Measurements from ENCODE around the gene OR51G1.

The OR51G1 gene

DNA sequence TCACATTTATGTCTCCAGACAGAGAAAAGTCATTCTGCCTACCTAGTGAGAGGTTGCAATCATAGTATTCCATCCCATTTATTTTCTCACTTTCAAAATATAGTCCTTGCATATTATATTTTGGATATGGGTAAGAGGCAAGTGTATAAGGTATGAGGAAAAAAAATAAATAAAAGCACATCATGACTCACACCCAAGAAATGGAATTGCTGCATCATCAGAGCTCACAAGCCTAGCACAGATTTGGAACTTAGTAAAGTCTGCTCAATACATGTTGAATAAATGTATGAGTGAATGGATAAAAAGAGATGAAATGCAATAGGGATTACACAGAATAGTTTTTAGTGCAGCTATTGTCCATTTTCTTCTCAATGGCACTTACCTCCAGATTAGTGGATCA, 2.5 kb upstream of the OR51G1 start:
- Histone ChIP-seq H3K4ac (ENCODE audit: low read length) (no peak overlapping the region), H3K36me3 (replicated peaks in 1 of 2; ENCODE audit: control insufficient read depth in 2 of 2, insufficient read depth in 2 of 2, low read length in 2 of 2) (no peaks in the 10 kb centered on the region), H2AFZ (ENCODE audit: low read length) (no peak overlapping the region), H3K4me2 (ENCODE audit: insufficient read depth, low read length, poor library complexity, severe bottlenecking) (no peak overlapping the region), H3K18ac (ENCODE audit: low read length) (no peak overlapping the region), H2BK5ac (ENCODE audit: low read length) (no peak overlapping the region), H3K27ac (replicated peaks; ENCODE audit: low read length) (no peak overlapping the region), H4K8ac (ENCODE audit: low read depth, low read length) (no peak overlapping the region), H3K9me3 (replicated peaks in 1 of 2; ENCODE audit: control insufficient read depth in 2 of 2, insufficient read depth in 1 of 2, low read depth in 1 of 2, low read length in 2 of 2) (no peaks in the 10 kb centered on the region), H3K9ac (ENCODE audit: low read depth, low read length, poor library complexity) (no peak overlapping the region), H3K27me3 (ENCODE audit: control insufficient read depth in 3 of 3, insufficient read depth in 3 of 3, low read depth in 1 of 3, low read length in 3 of 3) (no peaks in the 10 kb centered on the region), H2BK15ac (ENCODE audit: low read length) (no peak overlapping the region), H2AK5ac (ENCODE audit: low read depth, low read length) (no peak overlapping the region), H3K14ac (ENCODE audit: low read length) (no peak overlapping the region), H3K4me1 (ENCODE audit: control insufficient read depth in 2 of 2, insufficient read depth in 1 of 2, low read depth in 1 of 2, low read length in 2 of 2) (no peaks in the 10 kb centered on the region), H3K23ac (ENCODE audit: low read depth, low read length, poor library complexity) (no peak overlapping the region), H2BK12ac (ENCODE audit: low read length) (no peak overlapping the region), H3K79me1 (ENCODE audit: low read depth, low read length) (no peaks in the 10 kb centered on the region), H3K4me3 (ENCODE audit: low read length in 2 of 2) (no peak overlapping the region), H4K91ac (ENCODE audit: low read depth, low read length, poor library complexity) (no peak overlapping the region), H2BK120ac (ENCODE audit: low read depth, low read length) (no peak overlapping the region)
- DNase-seq (ENCODE audit: low spot score) = no peak

DNA sequence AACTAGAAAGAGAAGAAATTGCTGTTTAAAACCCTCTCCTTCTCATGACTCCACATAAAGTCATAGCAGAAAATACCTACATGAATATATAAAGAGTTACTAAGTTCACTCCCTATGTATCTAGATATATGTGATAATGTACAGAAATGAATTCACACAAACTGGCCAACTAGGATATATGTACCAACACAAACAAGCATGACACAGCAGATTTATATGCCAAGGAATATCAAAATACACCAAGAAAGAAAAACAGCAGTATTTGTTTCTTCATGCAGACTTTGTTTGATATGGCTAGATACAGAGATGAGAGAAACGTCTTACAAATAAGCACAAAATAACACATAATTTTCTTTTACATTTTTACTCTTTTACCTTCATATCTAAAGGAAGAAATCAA, 1.8 kb downstream of the OR51G1 start:
- Histone ChIP-seq H3K14ac (ENCODE audit: low read length) (no peak overlapping the region), H3K9ac (ENCODE audit: low read depth, low read length, poor library complexity) (no peak overlapping the region), H2BK5ac (ENCODE audit: low read length) (no peak overlapping the region), H3K4me3 (ENCODE audit: low read length in 2 of 2) (no peak overlapping the region), H3K27me3 (ENCODE audit: control insufficient read depth in 3 of 3, insufficient read depth in 3 of 3, low read depth in 1 of 3, low read length in 3 of 3) (no peaks in the 10 kb centered on the region), H3K9me3 (replicated peaks in 1 of 2; ENCODE audit: control insufficient read depth in 2 of 2, insufficient read depth in 1 of 2, low read depth in 1 of 2, low read length in 2 of 2) (no peaks in the 10 kb centered on the region), H2BK12ac (ENCODE audit: low read length) (no peak overlapping the region), H2AFZ (ENCODE audit: low read length) (no peak overlapping the region), H3K36me3 (replicated peaks in 1 of 2; ENCODE audit: control insufficient read depth in 2 of 2, insufficient read depth in 2 of 2, low read length in 2 of 2) (no peaks in the 10 kb centered on the region), H4K91ac (ENCODE audit: low read depth, low read length, poor library complexity) (no peak overlapping the region), H3K23ac (ENCODE audit: low read depth, low read length, poor library complexity) (no peak overlapping the region), H3K4me1 (ENCODE audit: control insufficient read depth in 2 of 2, insufficient read depth in 1 of 2, low read depth in 1 of 2, low read length in 2 of 2) (no peaks in the 10 kb centered on the region), H3K4ac (ENCODE audit: low read length) (no peak overlapping the region), H2AK5ac (ENCODE audit: low read depth, low read length) (no peak overlapping the region), H2BK120ac (ENCODE audit: low read depth, low read length) (no peak overlapping the region), H3K18ac (ENCODE audit: low read length) (no peak overlapping the region), H3K4me2 (ENCODE audit: insufficient read depth, low read length, poor library complexity, severe bottlenecking) (no peak overlapping the region), H3K79me1 (ENCODE audit: low read depth, low read length) (no peaks in the 10 kb centered on the region), H3K27ac (replicated peaks; ENCODE audit: low read length) (no peak overlapping the region), H4K8ac (ENCODE audit: low read depth, low read length) (no peak overlapping the region), H2BK15ac (ENCODE audit: low read length) (no peak overlapping the region)
- no peak for DNase-seq (ENCODE audit: low spot score)
- no CpG with 5 or more reads among the region's 1 CpG for WGBS, 2 donors (ENCODE audit: extremely low coverage in 2 of 2, insufficient read length in 2 of 2, insufficient replicate concordance in 1 of 2)

DNA sequence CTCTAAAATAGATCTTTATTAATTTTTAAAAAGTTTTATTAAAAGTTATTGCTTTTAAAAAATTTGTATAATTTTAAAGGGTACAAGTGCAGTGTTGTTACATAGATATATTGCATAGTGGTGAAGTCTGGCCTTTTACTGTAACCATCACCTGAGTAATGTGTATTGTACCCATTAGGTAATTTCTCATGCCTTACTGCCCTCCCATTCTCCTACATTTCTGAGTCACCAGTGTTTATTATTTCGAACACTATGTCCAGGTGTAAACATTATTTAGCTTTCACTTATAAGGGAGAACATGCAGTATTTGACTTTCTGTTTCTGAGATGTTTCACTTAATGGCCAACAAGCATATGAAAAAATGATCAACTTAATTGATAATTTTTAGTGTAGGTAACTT, 2.3 kb downstream of the OR51G1 start:
- DNase-seq (ENCODE audit: low spot score) = no peak
- H2BK120ac ChIP-seq (ENCODE audit: low read depth, low read length) = no peak overlapping the region
- no peak overlapping the region for H2AK5ac ChIP-seq (ENCODE audit: low read depth, low read length)
- no peak overlapping the region for H4K91ac ChIP-seq (ENCODE audit: low read depth, low read length, poor library complexity)
- H2BK15ac ChIP-seq (ENCODE audit: low read length) = no peak overlapping the region
- no peaks in the 10 kb centered on the region for H3K36me3 ChIP-seq (replicated peaks in 1 of 2; ENCODE audit: control insufficient read depth in 2 of 2, insufficient read depth in 2 of 2, low read length in 2 of 2)
- no peak overlapping the region for H4K8ac ChIP-seq (ENCODE audit: low read depth, low read length)
- no CpG with 5 or more reads among the region's 1 CpG for WGBS, 2 donors (ENCODE audit: extremely low coverage in 2 of 2, insufficient read length in 2 of 2, insufficient replicate concordance in 1 of 2)
- H3K14ac ChIP-seq (ENCODE audit: low read length) = no peak overlapping the region
- H3K27me3 ChIP-seq (ENCODE audit: control insufficient read depth in 3 of 3, insufficient read depth in 3 of 3, low read depth in 1 of 3, low read length in 3 of 3) = no peaks in the 10 kb centered on the region
- H3K4me3 ChIP-seq (ENCODE audit: low read length in 2 of 2) = no peak overlapping the region
- no peak overlapping the region for H2AFZ ChIP-seq (ENCODE audit: low read length)
- H3K4me1 ChIP-seq (ENCODE audit: control insufficient read depth in 2 of 2, insufficient read depth in 1 of 2, low read depth in 1 of 2, low read length in 2 of 2) = no peaks in the 10 kb centered on the region
- no peak overlapping the region for H3K27ac ChIP-seq (replicated peaks; ENCODE audit: low read length)
- no peaks in the 10 kb centered on the region for H3K9me3 ChIP-seq (replicated peaks in 1 of 2; ENCODE audit: control insufficient read depth in 2 of 2, insufficient read depth in 1 of 2, low read depth in 1 of 2, low read length in 2 of 2)
- no peak overlapping the region for H2BK12ac ChIP-seq (ENCODE audit: low read length)
- no peak overlapping the region for H3K4me2 ChIP-seq (ENCODE audit: insufficient read depth, low read length, poor library complexity, severe bottlenecking)
- no peak overlapping the region for H3K9ac ChIP-seq (ENCODE audit: low read depth, low read length, poor library complexity)
- H2BK5ac ChIP-seq (ENCODE audit: low read length) = no peak overlapping the region
- no peak overlapping the region for H3K18ac ChIP-seq (ENCODE audit: low read length)
- H3K23ac ChIP-seq (ENCODE audit: low read depth, low read length, poor library complexity) = no peak overlapping the region
- no peaks in the 10 kb centered on the region for H3K79me1 ChIP-seq (ENCODE audit: low read depth, low read length)
- no peak overlapping the region for H3K4ac ChIP-seq (ENCODE audit: low read length)

- WGBS, 2 donors (ENCODE audit: extremely low coverage in 2 of 2, insufficient read length in 2 of 2, insufficient replicate concordance in 1 of 2) = no CpG with 5 or more reads among the region's 4 CpGs
- no peak within 1 kb of the TSS for H2BK12ac ChIP-seq (ENCODE audit: low read length)
- no peak within 1 kb of the TSS for H3K4me3 ChIP-seq (ENCODE audit: low read length in 2 of 2)
- no peak within 1 kb of the TSS for H4K8ac ChIP-seq (ENCODE audit: low read depth, low read length)
- no peak within 1 kb of the TSS for H2BK15ac ChIP-seq (ENCODE audit: low read length)
- no peak within 1 kb of the TSS for H3K4me2 ChIP-seq (ENCODE audit: insufficient read depth, low read length, poor library complexity, severe bottlenecking)
- peaks cover 0 to 2% of the 10 kb centered on the region in 2 donors for H3K4me1 ChIP-seq (ENCODE audit: control insufficient read depth in 2 of 2, insufficient read depth in 1 of 2, low read depth in 1 of 2, low read length in 2 of 2)
- H3K9me3 ChIP-seq (replicated peaks in 1 of 2; ENCODE audit: control insufficient read depth in 2 of 2, insufficient read depth in 1 of 2, low read depth in 1 of 2, low read length in 2 of 2) = no peaks in the 10 kb centered on the region
- no peaks in the 10 kb centered on the region for H3K36me3 ChIP-seq (replicated peaks in 1 of 2; ENCODE audit: control insufficient read depth in 2 of 2, insufficient read depth in 2 of 2, low read length in 2 of 2)
- no peaks in the 10 kb centered on the region for H3K27me3 ChIP-seq (ENCODE audit: control insufficient read depth in 3 of 3, insufficient read depth in 3 of 3, low read depth in 1 of 3, low read length in 3 of 3)
- H3K27ac ChIP-seq (replicated peaks; ENCODE audit: low read length) = no peak within 1 kb of the TSS
- no peak within 1 kb of the TSS for H3K9ac ChIP-seq (ENCODE audit: low read depth, low read length, poor library complexity)
- no peak within 1 kb of the TSS for H3K23ac ChIP-seq (ENCODE audit: low read depth, low read length, poor library complexity)
- H2AFZ ChIP-seq (ENCODE audit: low read length) = no peak within 1 kb of the TSS
- H3K18ac ChIP-seq (ENCODE audit: low read length) = no peak within 1 kb of the TSS
- H3K4ac ChIP-seq (ENCODE audit: low read length) = no peak within 1 kb of the TSS
- DNase-seq (ENCODE audit: low spot score) = no peak
- H3K79me1 ChIP-seq (ENCODE audit: low read depth, low read length) = no peaks in the 10 kb centered on the region
- H2BK5ac ChIP-seq (ENCODE audit: low read length) = no peak within 1 kb of the TSS
- no peak within 1 kb of the TSS for H2BK120ac ChIP-seq (ENCODE audit: low read depth, low read length)
- H3K14ac ChIP-seq (ENCODE audit: low read length) = no peak within 1 kb of the TSS
- no peak within 1 kb of the TSS for H4K91ac ChIP-seq (ENCODE audit: low read depth, low read length, poor library complexity)
- no peak within 1 kb of the TSS for H2AK5ac ChIP-seq (ENCODE audit: low read depth, low read length)
Measured at GRCh38 chr11:4919250-4919649, 4.9 kb downstream of the OR51G1 start, which contains the start of gene OR51G2. Gene OR51G2, minus strand, starts transcription at chr11:4919350. Its CDS starts 3,687 bp downstream, at chr11:4915663.

All from neuronal stem cell (in vitro differentiated cells).